Uterus (tissue), 4 donors: ENCODE data around the gene MKS1. TPM values are rescaled to one million over a fixed set of nuclear protein-coding genes. Genes with fewer than 3 reads are reported as not detected.

Source experiments
- DNase-seq, 2 donors: peaks; one replicate each; pipeline ENCODE4 v3.0.0-alpha.2; 2019 to 2020
- H3K27ac ChIP-seq, 2 donors: fragments of 200-600 bp; sonication (generic); 1 replicate in 1 of 2; 2 replicates in 1 of 2; pipeline ENCODE4 v1.5.1; 2016 to 2018
- H3K27me3 ChIP-seq, 2 donors: fragments of 200-600 bp; sonication (generic); one replicate each; pipeline ENCODE4 v1.5.1; 2018 to 2019; ENCODE audit warnings: control low read depth in 1 of 2
- H3K36me3 ChIP-seq, 2 donors: fragments of 200-600 bp; sonication (generic); one replicate each; pipeline ENCODE4 v1.5.1; 2019; ENCODE audit warnings: control low read depth in 1 of 2
- H3K4me1 ChIP-seq, 2 donors: fragments of 200-600 bp; sonication (generic); one replicate each; pipeline ENCODE4 v1.5.1; 2018 to 2019; ENCODE audit warnings: control low read depth in 1 of 2
- H3K4me3 ChIP-seq, 2 donors: fragments of 200-600 bp; sonication (generic); 1 replicate in 1 of 2; 2 replicates in 1 of 2; pipeline ENCODE4 v1.5.1; 2018 to 2019; ENCODE audit warnings: mild to moderate bottlenecking in 1 of 2
- H3K9me3 ChIP-seq, 2 donors: fragments of 200-600 bp; sonication (generic); one replicate each; pipeline ENCODE4 v1.5.1; 2019; ENCODE audit warnings: control low read depth in 1 of 2
- CTCF ChIP-seq, 4 experiments: fragments of 200-600 bp in 2 of 4; fragments of 450-650 bp in 2 of 4; sonication (generic) in 2 of 4; IDR thresholded peaks; one replicate each; pipeline ENCODE4 v1.5.1; 2016 to 2019; ENCODE audit warnings: antibody characterized with exemption in 4 of 4, mild to moderate bottlenecking in 2 of 4, moderate library complexity in 1 of 4
- POLR2A ChIP-seq, 2 donors: fragments of 450-650 bp; IDR thresholded peaks; one replicate each; pipeline ENCODE4 v1.6.1; 2016; ENCODE audit warnings: antibody characterized with exemption in 2 of 2, mild to moderate bottlenecking in 1 of 2, moderate library complexity in 1 of 2
- intact Hi-C: fragments of 100-400 bp; cut with DNase I; formaldehyde crosslinking; loops from one replicate; pipeline ENCODE4 v1.15.1; 2023; ENCODE audit warnings: low total_unique reads
- total RNA-seq, 4 donors: library from RNA; depleted of rRNA in 3 of 4; stranded (reverse); fragments of >200 nt in 3 of 4; gene quantifications; one replicate each; pipeline versions ENCODE4 v1.1.0 to v1.2.4, GENCODE V29; 2014 to 2023
- donor health status: DM: yes; HTN: yes; CAD: no.

The MKS1 gene
- total RNA-seq, 4 donors from 2014 or later, result 4.4 to 23.2 (median 12.3) TPM

- no peak for TF ChIP-seq CTCF (IDR thresholded peaks at IDR 0.05)
- no peak for TF ChIP-seq POLR2A (IDR thresholded peaks at IDR 0.05)
- H3K9me3 ChIP-seq, result no peaks in the 10 kb centered on the region
- H3K4me3 ChIP-seq, result no peak overlapping the region
- no peaks in the 10 kb centered on the region for H3K4me1 ChIP-seq
- no peaks in the 10 kb centered on the region for H3K36me3 ChIP-seq
- intact Hi-C loops, result no loop called here
- no peak overlapping the region for H3K27ac ChIP-seq
- no peaks in the 10 kb centered on the region for H3K27me3 ChIP-seq
- no peak for DNase-seq
Measured at GRCh38 chr17:58229881-58230280, 10.8 kb upstream of the MKS1 start.

GRCh38 chr17:58229384-58229783 lies 10.3 kb upstream of the MKS1 start:
- H3K36me3 ChIP-seq, result no peaks in the 10 kb centered on the region
- H3K4me1 ChIP-seq, result no peaks in the 10 kb centered on the region
- no peak overlapping the region for H3K27ac ChIP-seq
- no peaks in the 10 kb centered on the region for H3K27me3 ChIP-seq
- no peaks in the 10 kb centered on the region for H3K9me3 ChIP-seq
- no peak overlapping the region for H3K4me3 ChIP-seq
- no peak for DNase-seq
- intact Hi-C loops, result no loop called here
- TF ChIP-seq POLR2A (IDR thresholded peaks at IDR 0.05) (no peak), CTCF (IDR thresholded peaks at IDR 0.05) (no peak)

- no peak for DNase-seq
- no peaks in the 10 kb centered on the region for H3K36me3 ChIP-seq
- intact Hi-C loops, result no loop called here
- H3K4me1 ChIP-seq, result no peaks in the 10 kb centered on the region
- no peak overlapping the region for H3K4me3 ChIP-seq
- no peak for TF ChIP-seq POLR2A (IDR thresholded peaks at IDR 0.05)
- TF ChIP-seq CTCF (IDR thresholded peaks at IDR 0.05), result no peak
- no peaks in the 10 kb centered on the region for H3K9me3 ChIP-seq
- H3K27ac ChIP-seq, result no peak overlapping the region
- no peaks in the 10 kb centered on the region for H3K27me3 ChIP-seq
Measured at GRCh38 chr17:58228679-58229078, 9.6 kb upstream of the MKS1 start.

GRCh38 chr17:58227733-58228132 lies 8.7 kb upstream of the MKS1 start:
- Histone ChIP-seq H3K27ac (no peak overlapping the region), H3K4me1 (no peaks in the 10 kb centered on the region), H3K27me3 (no peaks in the 10 kb centered on the region), H3K9me3 (no peaks in the 10 kb centered on the region), H3K36me3 (no peaks in the 10 kb centered on the region), H3K4me3 (no peak overlapping the region)
- intact Hi-C loops, result no loop called here
- TF ChIP-seq CTCF (IDR thresholded peaks at IDR 0.05), result no peak
- no peak for TF ChIP-seq POLR2A (IDR thresholded peaks at IDR 0.05)
- no peak for DNase-seq

GRCh38 chr17:58224315-58224714 lies 5.3 kb upstream of the MKS1 start:
- Histone ChIP-seq H3K27me3 (no peaks in the 10 kb centered on the region), H3K4me1 (no peaks in the 10 kb centered on the region), H3K4me3 (no peak overlapping the region), H3K9me3 (no peaks in the 10 kb centered on the region), H3K27ac (no peak overlapping the region), H3K36me3 (no peaks in the 10 kb centered on the region)
- TF ChIP-seq POLR2A (IDR thresholded peaks at IDR 0.05) (no peak), CTCF (IDR thresholded peaks at IDR 0.05) (no peak)
- no peak for DNase-seq
- intact Hi-C loops, result no loop called here
